ENCODE results near the gene LPCAT3. TPM values are rescaled to one million over a fixed set of nuclear protein-coding genes. Genes with fewer than 3 reads are reported as not detected.
A peak's percentile ranks its signal among the peaks of the same experiment; 100 is the strongest.

The LPCAT3 gene
- polyA plus RNA-seq, 2 of the 4 experiments (the other 2 are of a cell fraction), result 42.8 to 53.4 TPM

- H3K27ac ChIP-seq, result peak overlapping the region; percentile 80 to 90
- POLR2A ChIA-PET, result interaction anchor here (0.9 to 6.1 kb wide), 13 partner anchors 10 to 199 kb away, joined by 3 to 174 read pairs (median 10); partner anchors contain the start of genes C1RL, CDCA3, SPSB2 and TPI1
- peak overlapping the region; percentile 59; the same call in 2 of the 3 replicates for H3K4me3 ChIP-seq
- FAIRE-seq (no peak), DNase-seq (ENCODE audit: low read depth in 1 of 2, low spot score in 1 of 2) (no peak), ATAC-seq (no peak)
- peak overlapping the region; percentile 88 for H3K4me2 ChIP-seq
- H3K4me1 ChIP-seq, result peaks cover 36% of the 10 kb centered on the region
- WGBS (ENCODE audit: missing lambda C conversion rate), result 81% methylated on average over 11 of the region's 11 CpGs
- no peaks in the 10 kb centered on the region for H3K9me3 ChIP-seq
- TF ChIP-seq ESRRA (IDR thresholded peaks at IDR 0.05; ENCODE audit: borderline replicate concordance, low read length) (no peak), RAD21 (conservative IDR thresholded peaks at IDR 0.05 in 1 of 2, IDR thresholded peaks at IDR 0.05 in 1 of 2) (no peak), PHF8 (IDR thresholded peaks at IDR 0.05; ENCODE audit: borderline replicate concordance, low read depth) (no peak), HMGXB4 (CRISPR knock-in tag; IDR thresholded peaks at IDR 0.05; ENCODE audit: borderline replicate concordance) (no peak), SREBF2 (IDR thresholded peaks at IDR 0.05) (no peak), POLR2A (IDR thresholded peaks at IDR 0.05; ENCODE audit: low read length) (no peak), HDAC2 (IDR thresholded peaks at IDR 0.05) (no peak), RNF2 (IDR thresholded peaks at IDR 0.05; ENCODE audit: borderline replicate concordance, low read depth) (no peak), HOXA7 (CRISPR knock-in tag; IDR thresholded peaks at IDR 0.05) (no peak)
- CTCF ChIA-PET, result interaction anchor here (0.8 to 22.6 kb wide), 23 partner anchors 9 to 692 kb away, joined by 3 to 370 read pairs (median 5); partner anchors contain the start of genes ATN1, C1R, C1RL and C1S
These were observed 72.7 kb downstream of the LPCAT3 start for GRCh38 chr12:6945613-6946012.

- Histone ChIP-seq H3K9me3 (no peaks in the 10 kb centered on the region), H3K4me2 (peak overlapping the region; percentile 88), H3K4me3 (peak overlapping the region; percentile 59), H3K27ac (peak overlapping the region; percentile 80 to 90), H3K4me1 (peaks cover 36% of the 10 kb centered on the region)
- POLR2A ChIA-PET, result interaction anchor here (0.6 to 6.1 kb wide), 31 partner anchors 10 to 244 kb away, joined by 3 to 174 read pairs (median 7); partner anchors contain the start of genes C1RL, CDCA3, COPS7A and EMG1
- DNase-seq (ENCODE audit: low read depth in 1 of 2, low spot score in 1 of 2) (peak; percentile 93 to 97), FAIRE-seq (no peak), ATAC-seq (peak; percentile 52 to 73)
- 2% methylated on average over 48 of the region's 48 CpGs for WGBS (ENCODE audit: missing lambda C conversion rate)
- CTCF ChIA-PET, result interaction anchor here (0.6 to 22.6 kb wide), 26 partner anchors 10 to 697 kb away, joined by 3 to 370 read pairs (median 4); partner anchors contain the start of genes ATN1, C1RL, C1S and CDCA3
- no peak for TF ChIP-seq SREBF2 (IDR thresholded peaks at IDR 0.05)
- TF ChIP-seq BCL3 (IDR thresholded peaks at IDR 0.05), result no peak
- no peak for TF ChIP-seq EHMT2 (IDR thresholded peaks at IDR 0.05; ENCODE audit: low read depth)
- no peak for TF ChIP-seq HOXB5 (CRISPR knock-in tag; IDR thresholded peaks at IDR 0.05)
- TF ChIP-seq HES2 (IDR thresholded peaks at IDR 0.05), result no peak
- peak; percentile 57; the same call in 1 of the 2 replicates for TF ChIP-seq MYC (IDR thresholded peaks at IDR 0.05; ENCODE audit: borderline replicate concordance, low read length)
- no peak for TF ChIP-seq POLR2AphosphoS2 (conservative IDR thresholded peaks at IDR 0.05; ENCODE audit: low read length)
- no peak for TF ChIP-seq KDM1A (IDR thresholded peaks at IDR 0.05; ENCODE audit: low read depth)
- TF ChIP-seq ZNF302 (CRISPR knock-in tag; IDR thresholded peaks at IDR 0.05), result no peak
- no peak for TF ChIP-seq TP53 (CRISPR knock-in tag; IDR thresholded peaks at IDR 0.05)
- TF ChIP-seq MAZ (IDR thresholded peaks at IDR 0.05; ENCODE audit: borderline replicate concordance, low read depth, low read length), result no peak
- peak; percentile 50; the same call in 1 of the 2 replicates for TF ChIP-seq KDM5A (IDR thresholded peaks at IDR 0.05)
- TF ChIP-seq HEYL (CRISPR knock-in tag; IDR thresholded peaks at IDR 0.05), result no peak; the same call in 1 of the 2 replicates
- peak; percentile 85 for TF ChIP-seq CTCF (IDR thresholded peaks at IDR 0.05)
- TF ChIP-seq MAX (IDR thresholded peaks at IDR 0.05), result peak; percentile 55
- no peak for TF ChIP-seq RFX5 (IDR thresholded peaks at IDR 0.05)
- no peak for TF ChIP-seq CEBPB (IDR thresholded peaks at IDR 0.05)
- TF ChIP-seq CBX8 (IDR thresholded peaks at IDR 0.05), result no peak
- peak; percentile 87 for TF ChIP-seq RAD21 (conservative IDR thresholded peaks at IDR 0.05 in 1 of 2, IDR thresholded peaks at IDR 0.05 in 1 of 2)
- no peak for TF ChIP-seq PBX3 (IDR thresholded peaks at IDR 0.05)
- TF ChIP-seq CHD4 (IDR thresholded peaks at IDR 0.05; ENCODE audit: borderline replicate concordance), result no peak
- TF ChIP-seq E2F6 (IDR thresholded peaks at IDR 0.05; ENCODE audit: borderline replicate concordance, low read depth), result peak; percentile 93
These were observed 73.7 kb downstream of the LPCAT3 start for GRCh38 chr12:6944381-6945186.
